ENCODE results near the gene SVIL. TPM values are rescaled to one million over a fixed set of nuclear protein-coding genes. Genes with fewer than 3 reads are reported as not detected.

Gene SVIL
- total RNA-seq, 1 experiment from 2014 or later: 15.3 TPM

DNA sequence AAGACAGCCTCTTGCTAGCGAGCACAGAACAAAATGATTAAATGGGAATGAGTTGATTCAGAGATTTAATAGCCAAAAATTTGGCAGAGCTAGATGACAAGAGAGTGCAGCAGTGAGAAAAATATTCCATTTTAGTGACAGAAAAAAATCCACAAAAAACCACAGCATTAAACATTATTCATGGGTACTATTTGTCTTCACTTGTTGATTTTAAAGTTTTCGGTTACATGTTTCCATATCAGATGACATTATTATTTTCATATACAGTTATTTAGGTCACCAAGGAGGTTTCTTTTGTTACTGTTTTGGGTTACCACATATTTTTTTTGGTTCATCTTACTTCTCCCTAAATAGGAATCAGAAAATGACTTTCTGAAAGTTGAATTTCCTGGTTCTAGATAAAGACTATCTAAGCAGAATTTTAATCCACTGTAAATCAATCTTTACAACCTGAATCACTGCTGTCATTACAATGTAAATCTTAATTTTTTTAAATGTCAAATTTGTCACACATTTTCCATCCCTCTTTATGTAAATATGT, 87.9 kb downstream of the SVIL start:
- Histone ChIP-seq H3K23ac (ENCODE audit: insufficient read length, low read depth, low read length) (no peak overlapping the region), H4K91ac (ENCODE audit: insufficient read length, low read depth, low read length) (no peak overlapping the region), H2BK12ac (ENCODE audit: insufficient read length, low read depth, low read length) (no peak overlapping the region), H3K56ac (ENCODE audit: insufficient read length, low read depth, low read length) (no peak overlapping the region), H3K18ac (ENCODE audit: insufficient read length, low read depth, low read length) (no peak overlapping the region), H4K5ac (ENCODE audit: insufficient read length, low read depth, low read length) (no peak overlapping the region), H2AK5ac (ENCODE audit: insufficient read length, low read length) (no peak overlapping the region), H3T11ph (ENCODE audit: low read length) (no peak overlapping the region), H2BK15ac (ENCODE audit: low read depth, low read length) (no peak overlapping the region), H4K8ac (replicated peaks; ENCODE audit: insufficient read length, low read depth, low read length) (no peak overlapping the region), H3K4ac (ENCODE audit: low read depth, low read length) (no peak overlapping the region), H3K9ac (ENCODE audit: extremely low read depth, insufficient read length, low read length) (no peak overlapping the region), H3K4me1 (ENCODE audit: insufficient read depth, low read length) (no peaks in the 10 kb centered on the region; the same call in 1 of the 2 replicates), H3K4me2 (ENCODE audit: insufficient read depth, insufficient read length, low read length) (no peak overlapping the region), H2AFZ (ENCODE audit: low read length) (no peak overlapping the region), H3K79me1 (ENCODE audit: insufficient read depth, low read depth, low read length, poor library complexity, severe bottlenecking) (no peaks in the 10 kb centered on the region), H3K27ac (ENCODE audit: insufficient read length, low read depth, low read length) (no peak overlapping the region), H2BK20ac (ENCODE audit: low read depth, low read length, poor library complexity, severe bottlenecking) (no peak overlapping the region), H3K79me2 (ENCODE audit: insufficient read depth, low read length) (no peaks in the 10 kb centered on the region), H2BK5ac (ENCODE audit: insufficient read length, low read length) (no peak overlapping the region), H2BK120ac (ENCODE audit: low read depth, low read length, poor library complexity, severe bottlenecking) (no peak overlapping the region), H3K9me3 (ENCODE audit: control insufficient read depth, low read depth, low read length) (no peaks in the 10 kb centered on the region), H4K20me1 (ENCODE audit: control insufficient read depth, insufficient read depth, insufficient read length) (no peaks in the 10 kb centered on the region), H3K14ac (ENCODE audit: insufficient read depth, low read length) (no peak overlapping the region), H3K23me2 (ENCODE audit: insufficient read length, low read depth, low read length, poor library complexity, severe bottlenecking) (no peaks in the 10 kb centered on the region), H3K27me3 (ENCODE audit: insufficient read depth, low read length) (no peaks in the 10 kb centered on the region)
- no peak overlapping the region for H3K27ac Mint-ChIP-seq
- H3K27me3 Mint-ChIP-seq (ENCODE audit: low read depth): no peaks in the 10 kb centered on the region
- H3K9me3 Mint-ChIP-seq: no peaks in the 10 kb centered on the region
- no CpG with 5 or more reads among the region's 2 CpGs for WGBS (ENCODE audit: extremely low coverage, insufficient read length, low lambda C conversion rate)
- H3K4me3 Mint-ChIP-seq: no peak overlapping the region
- TF ChIP-seq, protein P1, sequence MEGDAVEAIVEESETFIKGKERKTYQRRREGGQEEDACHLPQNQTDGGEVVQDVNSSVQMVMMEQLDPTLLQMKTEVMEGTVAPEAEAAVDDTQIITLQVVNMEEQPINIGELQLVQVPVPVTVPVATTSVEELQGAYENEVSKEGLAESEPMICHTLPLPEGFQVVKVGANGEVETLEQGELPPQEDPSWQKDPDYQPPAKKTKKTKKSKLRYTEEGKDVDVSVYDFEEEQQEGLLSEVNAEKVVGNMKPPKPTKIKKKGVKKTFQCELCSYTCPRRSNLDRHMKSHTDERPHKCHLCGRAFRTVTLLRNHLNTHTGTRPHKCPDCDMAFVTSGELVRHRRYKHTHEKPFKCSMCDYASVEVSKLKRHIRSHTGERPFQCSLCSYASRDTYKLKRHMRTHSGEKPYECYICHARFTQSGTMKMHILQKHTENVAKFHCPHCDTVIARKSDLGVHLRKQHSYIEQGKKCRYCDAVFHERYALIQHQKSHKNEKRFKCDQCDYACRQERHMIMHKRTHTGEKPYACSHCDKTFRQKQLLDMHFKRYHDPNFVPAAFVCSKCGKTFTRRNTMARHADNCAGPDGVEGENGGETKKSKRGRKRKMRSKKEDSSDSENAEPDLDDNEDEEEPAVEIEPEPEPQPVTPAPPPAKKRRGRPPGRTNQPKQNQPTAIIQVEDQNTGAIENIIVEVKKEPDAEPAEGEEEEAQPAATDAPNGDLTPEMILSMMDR (conservative IDR thresholded peaks at IDR 0.05): no peak
- peaks cover 7 to 11% of the 10 kb centered on the region in 2 experiments for H3K4me1 Mint-ChIP-seq
- no peak for DNase-seq
- H3K36me3 Mint-ChIP-seq (ENCODE audit: insufficient read depth in 1 of 3, low read depth in 3 of 3): peaks cover 0 to 16% (median 0%) of the 10 kb centered on the region in 3 experiments; a peak in 3 of 7 replicates
